HepG2 (cell line): ENCODE data around the gene XCR1. TPM values are rescaled to one million over a fixed set of nuclear protein-coding genes. Genes with fewer than 3 reads are reported as not detected.

Experiments used
- KDM6A ChIP-seq: IDR thresholded peaks from 2 replicates; pipeline ENCODE4 v1.6.1; 2016; ENCODE audit warnings: low read depth
- KMT2B ChIP-seq: IDR thresholded peaks from 2 replicates; pipeline ENCODE4 v1.6.1; 2016; ENCODE audit warnings: missing genetic modification reagents, missing compliant biosample characterization
- LBX2 ChIP-seq: sonication (generic); formaldehyde crosslinking; IDR thresholded peaks from 2 replicates; pipeline ENCODE4 v1.5.0; 2020; ENCODE audit warnings: missing genetic modification reagents, mild to moderate bottlenecking, borderline replicate concordance
- PHF21A ChIP-seq: sonication (generic); formaldehyde crosslinking; IDR thresholded peaks from 2 replicates; pipeline ENCODE4 v1.5.0; 2020; ENCODE audit warnings: mild to moderate bottlenecking, missing genetic modification reagents
- PLRG1 ChIP-seq: fragments of 450-650 bp; conservative IDR thresholded peaks from 2 replicates; pipeline ENCODE4 v1.6.1; 2016
- REL ChIP-seq: sonication (generic); formaldehyde crosslinking; conservative IDR thresholded peaks from 2 replicates; pipeline ENCODE4 v1.8.0; 2022; ENCODE audit warnings: mild to moderate bottlenecking, missing genetic modification reagents, moderate library complexity
- SALL1 ChIP-seq: sonication (generic); formaldehyde crosslinking; IDR thresholded peaks from 2 replicates; pipeline ENCODE4 v1.8.0; 2022; ENCODE audit warnings: mild to moderate bottlenecking, missing genetic modification reagents
- SRSF1 ChIP-seq: fragments of 200-400 bp; formaldehyde crosslinking; optimal IDR thresholded peaks from 2 replicates; pipeline ENCODE3; 2017; ENCODE audit warnings: mild to moderate bottlenecking, low read depth, low read length, moderate library complexity
- WIZ ChIP-seq: sonication (generic); formaldehyde crosslinking; IDR thresholded peaks from 2 replicates; pipeline ENCODE4 v1.5.1; 2020; ENCODE audit warnings: mild to moderate bottlenecking, missing genetic modification reagents
- ZBTB42 ChIP-seq: sonication (generic); formaldehyde crosslinking; IDR thresholded peaks from 2 replicates; pipeline ENCODE4 v1.5.0; 2020; ENCODE audit warnings: mild to moderate bottlenecking, missing genetic modification reagents
- ZBTB7B ChIP-seq: sonication (generic); formaldehyde crosslinking; IDR thresholded peaks from 2 replicates; pipeline ENCODE4 v1.4.0; 2020; ENCODE audit warnings: missing genetic modification reagents
- ZKSCAN1 ChIP-seq: fragments of 150-350 bp; IDR thresholded peaks from 2 replicates; pipeline ENCODE4 v1.6.1; 2014; ENCODE audit warnings: low read length
- ZNF180 ChIP-seq: sonication (generic); formaldehyde crosslinking; IDR thresholded peaks from 2 replicates; pipeline ENCODE4 v1.4.0; 2020; ENCODE audit warnings: low read depth, missing genetic modification reagents, borderline replicate concordance
- ZNF20 ChIP-seq: sonication (generic); formaldehyde crosslinking; IDR thresholded peaks from 2 replicates; pipeline ENCODE4 v1.4.0; 2020; ENCODE audit warnings: mild to moderate bottlenecking, moderate library complexity, missing genetic modification reagents
- ZNF563 ChIP-seq: sonication (generic); formaldehyde crosslinking; IDR thresholded peaks from 2 replicates; pipeline ENCODE4 v1.8.0; 2022; ENCODE audit warnings: mild to moderate bottlenecking, moderate library complexity, missing genetic modification reagents
- ZNF703 ChIP-seq: sonication (generic); formaldehyde crosslinking; IDR thresholded peaks from 2 replicates; pipeline ENCODE4 v1.5.1; 2020; ENCODE audit warnings: missing genetic modification reagents, mild to moderate bottlenecking, moderate library complexity, borderline replicate concordance
- ZNF724P ChIP-seq: sonication (generic); formaldehyde crosslinking; IDR thresholded peaks from 2 replicates; pipeline ENCODE4 v1.8.0; 2022; ENCODE audit warnings: missing genetic modification reagents, borderline replicate concordance
- ZNF883 ChIP-seq: sonication (generic); formaldehyde crosslinking; IDR thresholded peaks from 2 replicates; pipeline ENCODE4 v1.5.1; 2020; ENCODE audit warnings: mild to moderate bottlenecking, missing genetic modification reagents; ENCODE audit errors: not compliant biosample characterization
- polyA plus RNA-seq, 8 experiments: library from polyadenylated mRNA; depleted of rRNA in 3 of 8; stranded (reverse) in 7 of 8; unstranded in 1 of 8; fragments of >200 nt; fragmentation: Illumina TruSeq in 4 of 8; extraction: Trizol in 4 of 8; gene quantifications; 2 replicates each; pipeline versions ENCODE4 v1.2.1 to v1.2.3, GENCODE V29; 2011 to 2016; ENCODE audit warnings: low read depth in 4 of 8, missing spikeins in 1 of 8, mixed read lengths in 1 of 8; ENCODE audit not compliant: insufficient read depth in 1 of 8
- total RNA-seq, 5 experiments: library from RNA; depleted of rRNA; stranded (reverse); fragments of >200 nt; fragmentation: Illumina TruSeq; extraction: Trizol; gene quantifications; 2 replicates each; pipeline ENCODE4 v1.2.3, GENCODE V29; 2016; ENCODE audit warnings: low read depth in 1 of 5
- TF ChIP-seq, protein P1 (sequence below): sonication (generic); formaldehyde crosslinking; IDR thresholded peaks from 2 replicates; pipeline ENCODE4 v1.8.1; 2023; ENCODE audit warnings: mild to moderate bottlenecking, missing genetic modification reagents, borderline replicate concordance
- TF ChIP-seq, protein P2 (sequence below): sonication (generic); formaldehyde crosslinking; IDR thresholded peaks from 2 replicates; pipeline ENCODE4 v1.4.0; 2020; ENCODE audit warnings: missing genetic modification reagents
- TF ChIP-seq, protein P3 (sequence below): sonication (generic); formaldehyde crosslinking; IDR thresholded peaks from 2 replicates; pipeline ENCODE4 v1.5.0; 2020; ENCODE audit warnings: missing genetic modification reagents
- TF ChIP-seq, protein P4 (sequence below): sonication (generic); formaldehyde crosslinking; IDR thresholded peaks from 2 replicates; pipeline ENCODE4 v1.4.0; 2020; ENCODE audit warnings: missing genetic modification reagents

Gene XCR1
- total and polyA plus RNA-seq, 2 of the 13 experiments (the other 11 are each of a cell fraction or from before 2014, with no cell fraction given) = not detected

DNA sequence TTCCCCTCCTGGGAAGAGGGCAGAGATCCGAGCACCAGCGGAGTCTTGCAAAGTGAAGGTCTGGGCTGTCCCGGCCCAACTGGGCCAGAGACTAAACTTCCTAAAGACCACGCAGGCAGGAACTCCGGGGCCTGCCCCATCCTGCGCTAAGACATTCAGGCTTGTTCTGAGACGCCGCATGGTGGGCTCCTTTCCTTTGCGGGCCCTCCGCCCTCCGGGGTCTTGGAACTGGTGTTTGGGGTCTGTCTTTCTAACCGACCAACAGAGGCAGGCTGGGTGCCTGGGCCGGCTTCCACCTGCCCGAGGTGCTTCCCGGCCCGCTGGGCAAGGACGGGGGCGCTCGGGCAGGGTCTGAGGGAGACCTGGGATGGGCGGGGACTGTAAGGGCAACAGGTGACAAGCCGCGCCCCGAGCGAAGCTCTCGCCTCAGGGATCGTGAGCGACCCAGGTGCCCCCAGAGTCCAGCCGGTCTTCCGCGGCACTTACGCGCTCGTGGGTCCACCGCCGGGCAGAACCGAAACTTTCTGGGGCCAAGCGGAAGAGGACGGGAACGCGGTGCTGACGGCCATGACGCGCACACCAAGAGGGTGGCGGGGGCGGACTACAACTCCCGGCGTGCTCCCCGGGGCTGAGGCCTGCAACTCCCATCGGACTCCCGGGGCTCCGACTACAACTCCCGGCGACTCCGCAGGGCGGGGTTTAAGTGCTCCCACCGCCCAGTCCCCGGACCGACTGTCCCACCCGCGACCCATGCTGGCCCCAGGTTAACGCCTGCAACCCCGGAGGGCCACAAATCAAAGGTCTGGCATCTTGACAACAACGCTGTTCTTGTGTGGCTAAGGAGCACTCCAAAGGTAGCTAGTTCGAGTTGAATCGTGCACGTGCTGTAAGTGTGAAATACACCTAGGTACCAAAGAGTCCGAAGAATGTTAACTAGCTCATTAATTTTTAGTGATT is 31.8 kb downstream of the XCR1 start, which contains the start of gene FYCO1 (continued):
- no peak for TF ChIP-seq ZBTB42 (CRISPR knock-in tag)
- TF ChIP-seq REL = peak; percentile 55; the same call in 1 of the 2 replicates
- TF ChIP-seq, protein P1, sequence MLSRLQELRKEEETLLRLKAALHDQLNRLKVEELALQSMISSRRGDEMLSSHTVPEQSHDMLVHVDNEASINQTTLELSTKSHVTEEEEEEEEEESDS (CRISPR knock-in tag) = no peak
- TF ChIP-seq, protein P2, sequence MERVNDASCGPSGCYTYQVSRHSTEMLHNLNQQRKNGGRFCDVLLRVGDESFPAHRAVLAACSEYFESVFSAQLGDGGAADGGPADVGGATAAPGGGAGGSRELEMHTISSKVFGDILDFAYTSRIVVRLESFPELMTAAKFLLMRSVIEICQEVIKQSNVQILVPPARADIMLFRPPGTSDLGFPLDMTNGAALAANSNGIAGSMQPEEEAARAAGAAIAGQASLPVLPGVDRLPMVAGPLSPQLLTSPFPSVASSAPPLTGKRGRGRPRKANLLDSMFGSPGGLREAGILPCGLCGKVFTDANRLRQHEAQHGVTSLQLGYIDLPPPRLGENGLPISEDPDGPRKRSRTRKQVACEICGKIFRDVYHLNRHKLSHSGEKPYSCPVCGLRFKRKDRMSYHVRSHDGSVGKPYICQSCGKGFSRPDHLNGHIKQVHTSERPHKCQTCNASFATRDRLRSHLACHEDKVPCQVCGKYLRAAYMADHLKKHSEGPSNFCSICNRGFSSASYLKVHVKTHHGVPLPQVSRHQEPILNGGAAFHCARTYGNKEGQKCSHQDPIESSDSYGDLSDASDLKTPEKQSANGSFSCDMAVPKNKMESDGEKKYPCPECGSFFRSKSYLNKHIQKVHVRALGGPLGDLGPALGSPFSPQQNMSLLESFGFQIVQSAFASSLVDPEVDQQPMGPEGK (CRISPR knock-in tag) = peak; percentile 62
- peak; percentile 92 for TF ChIP-seq ZNF563 (CRISPR knock-in tag)
- peak; percentile 68; the same call in 1 of the 2 replicates for TF ChIP-seq WIZ (CRISPR knock-in tag)
- TF ChIP-seq KDM6A (CRISPR knock-in tag) = no peak
- TF ChIP-seq ZNF180 (CRISPR knock-in tag) = no peak
- TF ChIP-seq ZNF703 (CRISPR knock-in tag) = peak; percentile 60; the same call in 1 of the 2 replicates
- peak; percentile 58; the same call in 1 of the 2 replicates for TF ChIP-seq PHF21A (CRISPR knock-in tag)
- TF ChIP-seq ZNF883 (CRISPR knock-in tag) = peak; percentile 92
- TF ChIP-seq KMT2B (CRISPR knock-in tag) = peak; percentile 67
- TF ChIP-seq, protein P3, sequence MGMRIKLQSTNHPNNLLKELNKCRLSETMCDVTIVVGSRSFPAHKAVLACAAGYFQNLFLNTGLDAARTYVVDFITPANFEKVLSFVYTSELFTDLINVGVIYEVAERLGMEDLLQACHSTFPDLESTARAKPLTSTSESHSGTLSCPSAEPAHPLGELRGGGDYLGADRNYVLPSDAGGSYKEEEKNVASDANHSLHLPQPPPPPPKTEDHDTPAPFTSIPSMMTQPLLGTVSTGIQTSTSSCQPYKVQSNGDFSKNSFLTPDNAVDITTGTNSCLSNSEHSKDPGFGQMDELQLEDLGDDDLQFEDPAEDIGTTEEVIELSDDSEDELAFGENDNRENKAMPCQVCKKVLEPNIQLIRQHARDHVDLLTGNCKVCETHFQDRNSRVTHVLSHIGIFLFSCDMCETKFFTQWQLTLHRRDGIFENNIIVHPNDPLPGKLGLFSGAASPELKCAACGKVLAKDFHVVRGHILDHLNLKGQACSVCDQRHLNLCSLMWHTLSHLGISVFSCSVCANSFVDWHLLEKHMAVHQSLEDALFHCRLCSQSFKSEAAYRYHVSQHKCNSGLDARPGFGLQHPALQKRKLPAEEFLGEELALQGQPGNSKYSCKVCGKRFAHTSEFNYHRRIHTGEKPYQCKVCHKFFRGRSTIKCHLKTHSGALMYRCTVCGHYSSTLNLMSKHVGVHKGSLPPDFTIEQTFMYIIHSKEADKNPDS (CRISPR knock-in tag) = peak; percentile 11; the same call in 1 of the 2 replicates
- peak; percentile 42; the same call in 1 of the 2 replicates for TF ChIP-seq ZBTB7B
- TF ChIP-seq PLRG1 = no peak
- TF ChIP-seq, protein P4, sequence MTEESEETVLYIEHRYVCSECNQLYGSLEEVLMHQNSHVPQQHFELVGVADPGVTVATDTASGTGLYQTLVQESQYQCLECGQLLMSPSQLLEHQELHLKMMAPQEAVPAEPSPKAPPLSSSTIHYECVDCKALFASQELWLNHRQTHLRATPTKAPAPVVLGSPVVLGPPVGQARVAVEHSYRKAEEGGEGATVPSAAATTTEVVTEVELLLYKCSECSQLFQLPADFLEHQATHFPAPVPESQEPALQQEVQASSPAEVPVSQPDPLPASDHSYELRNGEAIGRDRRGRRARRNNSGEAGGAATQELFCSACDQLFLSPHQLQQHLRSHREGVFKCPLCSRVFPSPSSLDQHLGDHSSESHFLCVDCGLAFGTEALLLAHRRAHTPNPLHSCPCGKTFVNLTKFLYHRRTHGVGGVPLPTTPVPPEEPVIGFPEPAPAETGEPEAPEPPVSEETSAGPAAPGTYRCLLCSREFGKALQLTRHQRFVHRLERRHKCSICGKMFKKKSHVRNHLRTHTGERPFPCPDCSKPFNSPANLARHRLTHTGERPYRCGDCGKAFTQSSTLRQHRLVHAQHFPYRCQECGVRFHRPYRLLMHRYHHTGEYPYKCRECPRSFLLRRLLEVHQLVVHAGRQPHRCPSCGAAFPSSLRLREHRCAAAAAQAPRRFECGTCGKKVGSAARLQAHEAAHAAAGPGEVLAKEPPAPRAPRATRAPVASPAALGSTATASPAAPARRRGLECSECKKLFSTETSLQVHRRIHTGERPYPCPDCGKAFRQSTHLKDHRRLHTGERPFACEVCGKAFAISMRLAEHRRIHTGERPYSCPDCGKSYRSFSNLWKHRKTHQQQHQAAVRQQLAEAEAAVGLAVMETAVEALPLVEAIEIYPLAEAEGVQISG (CRISPR knock-in tag) = peak; percentile 86
- peak; percentile 69 for TF ChIP-seq SRSF1
- TF ChIP-seq LBX2 (CRISPR knock-in tag) = peak; percentile 22; the same call in 1 of the 2 replicates
- TF ChIP-seq ZKSCAN1 = 0 out of 2 replicates have a peak, but pooled peaks have one; percentile 22
- peak; percentile 46; the same call in 1 of the 2 replicates for TF ChIP-seq ZNF724P (CRISPR knock-in tag)
- TF ChIP-seq SALL1 = peak; percentile 56; the same call in 1 of the 2 replicates
- no peak for TF ChIP-seq ZNF20 (CRISPR knock-in tag)
